Limb (tissue), 2 donors: ENCODE results near the gene NECAB2.
"Not testable (repeated sequence)": the region's sequence is repeated elsewhere in the genome, so short reads cannot be mapped to it uniquely, and the experiment has no call there.

Source experiments
- DNase-seq, 2 donors: peaks; one replicate each; pipeline ENCODE4 v3.0.0-alpha.2; 2016; ENCODE audit errors: extremely low spot score in 2 of 2

NECAB2 gene

GRCh38 chr16:83936581-83937165 lies 31.4 kb upstream of the NECAB2 start:
- no peak for DNase-seq

- DNase-seq, result no peak
Observed at GRCh38 chr16:83937267-83937666, 30.8 kb upstream of the NECAB2 start.

GRCh38 chr16:83937922-83938885 lies 29.8 kb upstream of the NECAB2 start:
- no peak for DNase-seq

GRCh38 chr16:83939266-83939855 lies 28.7 kb upstream of the NECAB2 start:
- DNase-seq, result no peak

- DNase-seq, result no peak
Observed at GRCh38 chr16:83940119-83940518, 27.9 kb upstream of the NECAB2 start.

- DNase-seq, result no peak
Observed at GRCh38 chr16:83940630-83941378, 27.2 kb upstream of the NECAB2 start.

- not testable (repeated sequence) for DNase-seq
Observed at GRCh38 chr16:83941546-83941945, 26.5 kb upstream of the NECAB2 start.

GRCh38 chr16:83942074-83942473 lies 26.0 kb upstream of the NECAB2 start:
- no peak for DNase-seq

GRCh38 chr16:83942815-83943515 lies 25.1 kb upstream of the NECAB2 start:
- no peak for DNase-seq

GRCh38 chr16:83943516-83944050 lies 24.5 kb upstream of the NECAB2 start:
- DNase-seq, result no peak

- DNase-seq, result no peak
Observed at GRCh38 chr16:83945587-83945986, 22.5 kb upstream of the NECAB2 start.

GRCh38 chr16:83946154-83946780 lies 21.8 kb upstream of the NECAB2 start:
- no peak for DNase-seq

GRCh38 chr16:83946781-83947566 lies 21.1 kb upstream of the NECAB2 start:
- no peak for DNase-seq

GRCh38 chr16:83947642-83948234 lies 20.3 kb upstream of the NECAB2 start:
- DNase-seq, result no peak

GRCh38 chr16:83948914-83949723 lies 18.9 kb upstream of the NECAB2 start:
- no peak for DNase-seq

- no peak for DNase-seq
Observed at GRCh38 chr16:83949724-83950001, 18.4 kb upstream of the NECAB2 start.

- DNase-seq, result not testable (repeated sequence)
Observed at GRCh38 chr16:83950862-83951399, 17.1 kb upstream of the NECAB2 start.

- DNase-seq, result no peak
Observed at GRCh38 chr16:83951544-83951943, 16.5 kb upstream of the NECAB2 start.
